K562 (cell line): Measurements from ENCODE around the gene NANOG. TPM values are rescaled to one million over a fixed set of nuclear protein-coding genes. Genes with fewer than 3 reads are reported as not detected.

Source experiments
- CBX5 ChIP-seq: IDR thresholded peaks from 2 replicates; pipeline ENCODE4 v1.6.1; 2014; ENCODE audit warnings: low read depth, borderline replicate concordance
- RAD21 ChIP-seq, 2 experiments: fragments of 250-450 bp in 1 of 2; fragments of 450-650 bp in 1 of 2; sonication (Bioruptor Pico) in 1 of 2; formaldehyde crosslinking in 1 of 2; IDR thresholded peaks in 1 of 2; conservative IDR thresholded peaks in 1 of 2; 2 replicates each; pipeline versions ENCODE4 v1.4.0 to v1.8.0; 2020 to 2022; ENCODE audit warnings: mild to moderate bottlenecking in 2 of 2, moderate library complexity in 1 of 2
- SMC3 ChIP-seq: conservative IDR thresholded peaks from 2 replicates; pipeline ENCODE4 v1.6.1; 2011; ENCODE audit warnings: low read depth, low read length, improper control_type of control experiment; ENCODE audit not compliant: insufficient read depth
- SPI1 ChIP-seq: IDR thresholded peaks from 2 replicates; pipeline ENCODE4 v1.6.1; 2011; ENCODE audit warnings: low read depth, low read length, control low read depth, borderline replicate concordance
- U2AF2 ChIP-seq: fragments of 200-400 bp; formaldehyde crosslinking; optimal IDR thresholded peaks from 2 replicates; pipeline ENCODE3; 2017; ENCODE audit warnings: low read depth, mild to moderate bottlenecking, low read length
- polyA plus RNA-seq, 8 experiments: library from polyadenylated mRNA; depleted of rRNA in 4 of 8; stranded (reverse) in 5 of 8; unstranded in 3 of 8; fragments of >200 nt; fragmentation: Nextera tagmentation in 2 of 8; fragmentation: Illumina TruSeq in 1 of 8; extraction: Ambion mirVana in 2 of 8; extraction: Trizol in 1 of 8; gene quantifications; 2 replicates each; pipeline versions ENCODE4 v1.2.1 to v1.2.3, GENCODE V29; 2011 to 2014; ENCODE audit warnings: inconsistent platforms in 1 of 8, missing spikeins in 1 of 8
- total RNA-seq, 7 experiments: library from RNA; depleted of rRNA in 6 of 7; stranded (reverse); fragments of >200 nt in 6 of 7; fragmentation: Illumina TruSeq in 2 of 7; extraction: Trizol in 2 of 7; gene quantifications; 2 replicates each; pipeline versions ENCODE4 v1.2.1 to v1.2.3, GENCODE V29; 2011 to 2021; ENCODE audit warnings: low replicate concordance in 1 of 7
- TF ChIP-seq, protein P1 (sequence below), 3 experiments: IDR thresholded peaks in 2 of 3; conservative IDR thresholded peaks in 1 of 3; 2 replicates each; pipeline ENCODE4 v1.5.1; 2011 to 2012; ENCODE audit warnings: low read length in 3 of 3, mild to moderate bottlenecking in 3 of 3, control low read depth in 2 of 3, improper control_type of control experiment in 1 of 3, inconsistent platforms in 1 of 3, low read depth in 1 of 3, mixed read lengths in 1 of 3, moderate library complexity in 1 of 3; ENCODE audit not compliant: insufficient read depth in 2 of 3
- TF ChIP-seq, protein P2 (sequence below), 2 experiments: fragments of 450-650 bp; formaldehyde crosslinking in 1 of 2; IDR thresholded peaks; 2 replicates each; pipeline versions ENCODE4 v1.4.0 to v1.6.1; 2014 to 2020; ENCODE audit warnings: mild to moderate bottlenecking in 2 of 2, borderline replicate concordance in 1 of 2, low read depth in 1 of 2
- TF ChIP-seq, protein P3 (sequence below): IDR thresholded peaks from 2 replicates; pipeline ENCODE4 v1.6.1; 2012; ENCODE audit warnings: low read depth, low read length, improper control_type of control experiment, borderline replicate concordance

The NANOG gene
- total and polyA plus RNA-seq, 9 of the 15 experiments (the other 6 are each of a cell fraction or from before 2014, with no cell fraction given) = 0.04 TPM; not detected in 8

DNA sequence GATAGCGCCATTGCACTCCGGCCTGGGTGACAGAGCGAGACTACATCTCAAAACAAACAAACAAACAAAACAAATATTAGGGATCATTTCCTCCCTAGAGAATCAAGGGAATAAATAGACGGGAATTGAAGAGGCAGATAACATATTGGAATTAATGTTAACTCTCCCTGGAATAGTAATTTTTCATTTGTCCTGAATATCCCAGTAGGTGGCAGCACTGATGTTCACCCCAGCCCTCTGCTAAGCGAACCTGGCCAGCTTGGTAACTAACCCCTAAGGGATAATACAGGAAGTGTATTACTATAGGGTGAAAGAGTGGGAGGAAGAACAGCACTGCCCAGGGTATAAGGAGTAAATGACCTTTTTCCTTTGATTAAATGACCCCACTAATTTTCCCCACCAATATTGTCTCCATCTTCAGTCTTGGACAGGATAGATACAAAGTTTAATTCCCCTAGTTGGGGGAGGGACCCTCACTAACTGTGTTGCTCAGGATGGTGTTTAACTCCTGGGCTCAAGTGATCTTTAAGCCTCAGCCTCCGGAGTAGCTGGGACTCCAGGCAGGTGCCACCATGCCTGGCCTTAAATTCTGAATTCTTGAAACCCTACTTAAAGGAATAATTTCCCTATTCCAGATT is 43.0 kb downstream of the NANOG start (continued):
- TF ChIP-seq, protein P1, sequence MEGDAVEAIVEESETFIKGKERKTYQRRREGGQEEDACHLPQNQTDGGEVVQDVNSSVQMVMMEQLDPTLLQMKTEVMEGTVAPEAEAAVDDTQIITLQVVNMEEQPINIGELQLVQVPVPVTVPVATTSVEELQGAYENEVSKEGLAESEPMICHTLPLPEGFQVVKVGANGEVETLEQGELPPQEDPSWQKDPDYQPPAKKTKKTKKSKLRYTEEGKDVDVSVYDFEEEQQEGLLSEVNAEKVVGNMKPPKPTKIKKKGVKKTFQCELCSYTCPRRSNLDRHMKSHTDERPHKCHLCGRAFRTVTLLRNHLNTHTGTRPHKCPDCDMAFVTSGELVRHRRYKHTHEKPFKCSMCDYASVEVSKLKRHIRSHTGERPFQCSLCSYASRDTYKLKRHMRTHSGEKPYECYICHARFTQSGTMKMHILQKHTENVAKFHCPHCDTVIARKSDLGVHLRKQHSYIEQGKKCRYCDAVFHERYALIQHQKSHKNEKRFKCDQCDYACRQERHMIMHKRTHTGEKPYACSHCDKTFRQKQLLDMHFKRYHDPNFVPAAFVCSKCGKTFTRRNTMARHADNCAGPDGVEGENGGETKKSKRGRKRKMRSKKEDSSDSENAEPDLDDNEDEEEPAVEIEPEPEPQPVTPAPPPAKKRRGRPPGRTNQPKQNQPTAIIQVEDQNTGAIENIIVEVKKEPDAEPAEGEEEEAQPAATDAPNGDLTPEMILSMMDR (IDR thresholded peaks at IDR 0.05 in 2 of 3, conservative IDR thresholded peaks at IDR 0.05 in 1 of 3; ENCODE audit: insufficient read depth in 2 of 3, low read depth in 1 of 3, low read length in 3 of 3) = peak; percentile 42 to 64 (median 49); a peak in 5 of 6 replicates
- TF ChIP-seq SMC3 = 0 out of 2 replicates have a peak, but pooled peaks have one; percentile 18
- TF ChIP-seq, protein P2, sequence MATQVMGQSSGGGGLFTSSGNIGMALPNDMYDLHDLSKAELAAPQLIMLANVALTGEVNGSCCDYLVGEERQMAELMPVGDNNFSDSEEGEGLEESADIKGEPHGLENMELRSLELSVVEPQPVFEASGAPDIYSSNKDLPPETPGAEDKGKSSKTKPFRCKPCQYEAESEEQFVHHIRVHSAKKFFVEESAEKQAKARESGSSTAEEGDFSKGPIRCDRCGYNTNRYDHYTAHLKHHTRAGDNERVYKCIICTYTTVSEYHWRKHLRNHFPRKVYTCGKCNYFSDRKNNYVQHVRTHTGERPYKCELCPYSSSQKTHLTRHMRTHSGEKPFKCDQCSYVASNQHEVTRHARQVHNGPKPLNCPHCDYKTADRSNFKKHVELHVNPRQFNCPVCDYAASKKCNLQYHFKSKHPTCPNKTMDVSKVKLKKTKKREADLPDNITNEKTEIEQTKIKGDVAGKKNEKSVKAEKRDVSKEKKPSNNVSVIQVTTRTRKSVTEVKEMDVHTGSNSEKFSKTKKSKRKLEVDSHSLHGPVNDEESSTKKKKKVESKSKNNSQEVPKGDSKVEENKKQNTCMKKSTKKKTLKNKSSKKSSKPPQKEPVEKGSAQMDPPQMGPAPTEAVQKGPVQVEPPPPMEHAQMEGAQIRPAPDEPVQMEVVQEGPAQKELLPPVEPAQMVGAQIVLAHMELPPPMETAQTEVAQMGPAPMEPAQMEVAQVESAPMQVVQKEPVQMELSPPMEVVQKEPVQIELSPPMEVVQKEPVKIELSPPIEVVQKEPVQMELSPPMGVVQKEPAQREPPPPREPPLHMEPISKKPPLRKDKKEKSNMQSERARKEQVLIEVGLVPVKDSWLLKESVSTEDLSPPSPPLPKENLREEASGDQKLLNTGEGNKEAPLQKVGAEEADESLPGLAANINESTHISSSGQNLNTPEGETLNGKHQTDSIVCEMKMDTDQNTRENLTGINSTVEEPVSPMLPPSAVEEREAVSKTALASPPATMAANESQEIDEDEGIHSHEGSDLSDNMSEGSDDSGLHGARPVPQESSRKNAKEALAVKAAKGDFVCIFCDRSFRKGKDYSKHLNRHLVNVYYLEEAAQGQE (IDR thresholded peaks at IDR 0.05; ENCODE audit: borderline replicate concordance) = peak; percentile 24; the same call in 1 of the 2 replicates
- TF ChIP-seq, protein P2 (CRISPR knock-in tag; IDR thresholded peaks at IDR 0.05; ENCODE audit: low read depth) = no peak
- TF ChIP-seq SPI1 = peak; percentile 68; the same call in 1 of the 2 replicates
- TF ChIP-seq CBX5 = no peak
- no peak for TF ChIP-seq U2AF2
- TF ChIP-seq, protein P3, sequence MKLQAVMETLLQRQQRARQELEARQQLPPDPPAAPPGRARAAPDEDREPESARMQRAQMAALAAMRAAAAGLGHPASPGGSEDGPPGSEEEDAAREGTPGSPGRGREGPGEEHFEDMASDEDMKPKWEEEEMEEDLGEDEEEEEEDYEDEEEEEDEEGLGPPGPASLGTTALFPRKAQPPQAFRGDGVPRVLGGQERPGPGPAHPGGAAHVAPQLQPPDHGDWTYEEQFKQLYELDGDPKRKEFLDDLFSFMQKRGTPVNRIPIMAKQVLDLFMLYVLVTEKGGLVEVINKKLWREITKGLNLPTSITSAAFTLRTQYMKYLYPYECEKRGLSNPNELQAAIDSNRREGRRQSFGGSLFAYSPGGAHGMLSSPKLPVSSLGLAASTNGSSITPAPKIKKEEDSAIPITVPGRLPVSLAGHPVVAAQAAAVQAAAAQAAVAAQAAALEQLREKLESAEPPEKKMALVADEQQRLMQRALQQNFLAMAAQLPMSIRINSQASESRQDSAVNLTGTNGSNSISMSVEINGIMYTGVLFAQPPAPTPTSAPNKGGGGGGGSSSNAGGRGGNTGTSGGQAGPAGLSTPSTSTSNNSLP = 0 out of 2 replicates have a peak, but pooled peaks have one; percentile 43
- TF ChIP-seq RAD21 (CRISPR knock-in tag; conservative IDR thresholded peaks at IDR 0.05 in 1 of 2, IDR thresholded peaks at IDR 0.05 in 1 of 2) = peak; percentile 27 to 57; a peak in 3 of 4 replicates
